Upper lobe of left lung (tissue), 6 donors: ENCODE results near the gene ZBTB46. TPM values are rescaled to one million over a fixed set of nuclear protein-coding genes. Genes with fewer than 3 reads are reported as not detected.
A peak's percentile ranks its signal among the peaks of the same experiment; 100 is the strongest.

ENCODE experiments used
- ATAC-seq, 2 donors: fragments of 200-7000 bp; cut with Tn5 transposase; one replicate each; pipeline ENCODE4 v1.9.1; 2022; ENCODE audit warnings: mild to moderate bottlenecking in 2 of 2, moderate library complexity in 2 of 2; ENCODE audit not compliant: low FRiP score in 2 of 2
- DNase-seq, 2 donors: peaks; one replicate each; pipeline ENCODE4 v3.0.0-alpha.2; 2019 to 2020
- H3K27ac ChIP-seq, 4 donors: fragments of 200-600 bp; sonication (generic); one replicate each; pipeline ENCODE4 v1.5.1; 2016 to 2019
- H3K27me3 ChIP-seq, 4 donors: fragments of 200-600 bp; sonication (generic); one replicate each; pipeline ENCODE4 v1.5.1; 2017 to 2019
- H3K36me3 ChIP-seq, 4 donors: fragments of 200-600 bp; sonication (generic); one replicate each; pipeline ENCODE4 v1.5.1; 2016 to 2019
- H3K4me1 ChIP-seq, 4 donors: fragments of 200-600 bp; sonication (generic); one replicate each; pipeline ENCODE4 v1.5.1; 2018 to 2019
- H3K4me3 ChIP-seq, 4 donors: fragments of 200-600 bp; sonication (generic); one replicate each; pipeline ENCODE4 v1.5.1; 2017 to 2019; ENCODE audit warnings: mild to moderate bottlenecking in 2 of 4, moderate library complexity in 1 of 4
- H3K9me3 ChIP-seq, 4 donors: fragments of 200-600 bp; sonication (generic); one replicate each; pipeline ENCODE4 v1.5.1; 2018 to 2019
- CTCF ChIP-seq, 6 experiments: fragments of 450-650 bp in 4 of 6; fragments of 200-600 bp in 2 of 6; sonication (generic) in 2 of 6; IDR thresholded peaks; one replicate each; pipeline ENCODE4 v1.5.1; 2016 to 2019; ENCODE audit warnings: antibody characterized with exemption in 6 of 6
- EP300 ChIP-seq, 4 donors: sonication (generic); formaldehyde crosslinking; IDR thresholded peaks; one replicate each; pipeline ENCODE4 v1.5.1; 2017; ENCODE audit warnings: antibody characterized with exemption in 4 of 4, control low read depth in 2 of 4
- POLR2A ChIP-seq, 4 donors: fragments of 450-650 bp; IDR thresholded peaks; one replicate each; pipeline ENCODE4 v1.5.1; 2016 to 2017; ENCODE audit warnings: antibody characterized with exemption in 4 of 4, mild to moderate bottlenecking in 2 of 4
- POLR2AphosphoS5 ChIP-seq, 2 donors: sonication (generic); formaldehyde crosslinking; IDR thresholded peaks; one replicate each; pipeline ENCODE4 v1.5.1; 2017; ENCODE audit warnings: antibody characterized with exemption in 2 of 2
- WGBS, 2 donors: methylation state at CpG; one replicate each; pipeline ENCODE4 v1.1.5; 2017 to 2018; 5-methylcytosine and 5-hydroxymethylcytosine counted together
- total RNA-seq, 6 donors: library from RNA; depleted of rRNA in 4 of 6; stranded (reverse); fragments of >200 nt in 4 of 6; gene quantifications; one replicate each; pipeline versions ENCODE4 v1.1.0 to v1.2.1, GENCODE V29; 2016 to 2021
- donor health status: DM: no; HTN: no; CAD: no; lungs with moderate emphysema.
- donor health status: DM: no; HTN: yes; CAD: no; lungs with severe emphysema.

The ZBTB46 gene
- total RNA-seq, 6 donors from 2014 or later, result 7.6 to 25.3 (median 11.6) TPM

- Histone ChIP-seq H3K4me1 (peaks cover 50 to 51% (median 51%) of the 10 kb centered on the region in 4 donors), H3K9me3 (no peaks in the 10 kb centered on the region), H3K4me3 (no peak overlapping the region), H3K27ac (no peak overlapping the region), H3K36me3 (no peaks in the 10 kb centered on the region), H3K27me3 (peaks cover 0 to 23% (median 0%) of the 10 kb centered on the region in 4 donors)
- TF ChIP-seq EP300 (IDR thresholded peaks at IDR 0.05) (no peak), POLR2A (IDR thresholded peaks at IDR 0.05) (no peak), CTCF (IDR thresholded peaks at IDR 0.05) (no peak), POLR2AphosphoS5 (IDR thresholded peaks at IDR 0.05) (no peak)
- DNase-seq (peak in 1 of 2 donors; percentile 51), ATAC-seq (no peak)
- WGBS, 2 donors, result 72 to 76% methylated on average over 25 to 27 of the region's 27 CpGs
Observed at GRCh38 chr20:63850689-63851547, 19.9 kb upstream of the ZBTB46 start.

GRCh38 chr20:63848003-63848911 lies 17.2 kb upstream of the ZBTB46 start:
- H3K9me3 ChIP-seq, result no peaks in the 10 kb centered on the region
- WGBS, 2 donors, result 94 to 96% methylated on average over 9 to 10 of the region's 28 CpGs
- H3K27me3 ChIP-seq, result peaks cover 0 to 19% (median 0%) of the 10 kb centered on the region in 4 donors
- DNase-seq (peak in 1 of 2 donors; percentile 75), ATAC-seq (peak in 1 of 2 donors; percentile 12)
- peak overlapping the region; percentile 58 to 84 (median 81) for H3K27ac ChIP-seq
- TF ChIP-seq POLR2A (IDR thresholded peaks at IDR 0.05), result no peak
- TF ChIP-seq POLR2AphosphoS5 (IDR thresholded peaks at IDR 0.05), result peak in 1 of 2 donors; percentile 27
- no peak overlapping the region for H3K4me3 ChIP-seq
- H3K4me1 ChIP-seq, result peaks cover 37 to 51% (median 41%) of the 10 kb centered on the region in 4 donors
- no peaks in the 10 kb centered on the region for H3K36me3 ChIP-seq

GRCh38 chr20:63847237-63848002 lies 16.4 kb upstream of the ZBTB46 start:
- Histone ChIP-seq H3K36me3 (no peaks in the 10 kb centered on the region), H3K27ac (peak overlapping the region; percentile 58 to 84 (median 81)), H3K4me1 (peaks cover 37 to 51% (median 41%) of the 10 kb centered on the region in 4 donors), H3K27me3 (peaks cover 0 to 19% (median 0%) of the 10 kb centered on the region in 4 donors), H3K4me3 (peak overlapping the region in 1 of 4 donors; percentile 3), H3K9me3 (no peaks in the 10 kb centered on the region)
- 32 to 38% methylated on average over 8 to 16 of the region's 16 CpGs for WGBS, 2 donors
- peak; percentile 12 to 18 for ATAC-seq
- TF ChIP-seq POLR2AphosphoS5 (IDR thresholded peaks at IDR 0.05), result no peak
- TF ChIP-seq EP300 (IDR thresholded peaks at IDR 0.05), result no peak
- no peak for TF ChIP-seq CTCF (IDR thresholded peaks at IDR 0.05)
- TF ChIP-seq POLR2A (IDR thresholded peaks at IDR 0.05), result no peak
- DNase-seq, result peak in 1 of 2 donors; percentile 46

GRCh38 chr20:63846888-63847236 lies 15.8 kb upstream of the ZBTB46 start:
- H3K4me3 ChIP-seq, result no peak overlapping the region
- 31 to 35% methylated on average over 3 of the region's 3 CpGs for WGBS, 2 donors
- peak overlapping the region; percentile 58 to 84 (median 81) for H3K27ac ChIP-seq
- peaks cover 0 to 19% (median 0%) of the 10 kb centered on the region in 4 donors for H3K27me3 ChIP-seq
- DNase-seq (no peak), ATAC-seq (no peak)
- no peaks in the 10 kb centered on the region for H3K9me3 ChIP-seq
- TF ChIP-seq POLR2A (IDR thresholded peaks at IDR 0.05) (no peak), POLR2AphosphoS5 (IDR thresholded peaks at IDR 0.05) (no peak), CTCF (IDR thresholded peaks at IDR 0.05) (no peak), EP300 (IDR thresholded peaks at IDR 0.05) (no peak)
- no peaks in the 10 kb centered on the region for H3K36me3 ChIP-seq
- peaks cover 37 to 51% (median 41%) of the 10 kb centered on the region in 4 donors for H3K4me1 ChIP-seq
